Endothelial cell of umbilical vein (primary cell): ENCODE measurements around the gene GRIK3. TPM values are rescaled to one million over a fixed set of nuclear protein-coding genes. Genes with fewer than 3 reads are reported as not detected.

Experiments
- BruUV-seq: library from RNA; stranded (reverse); fragments of 400-500 nt; replicated peaks from 2 replicates; lab custom pipeline; 2021; lab: Mats Ljungman, UMichigan
- CTCF ChIA-PET: fragments of 300-600, 350-600 bp; sonication (Branson Sonifier 250); formaldehyde crosslinking; loops from one replicate; lab custom pipeline; 2021; ENCODE audit warnings: antibody characterized with exemption, inconsistent platforms; lab: Charles Lee
- POLR2A ChIA-PET: fragments of 300-600, 350-600 bp; sonication (Branson Sonifier 250); formaldehyde crosslinking; loops from one replicate; lab custom pipeline; 2021; ENCODE audit warnings: antibody characterized with exemption, inconsistent platforms; lab: Charles Lee
- DNase-seq: peaks from one replicate; pipeline ENCODE4 v3.0.0-alpha.2; 2011; ENCODE audit warnings: low read depth, low spot score
- FAIRE-seq: peaks from 2 replicates; lab custom pipeline; 2011; peaks lifted over from hg19 to GRCh38; lab: Jason Lieb, UNC
- H2AFZ ChIP-seq: 2 replicates; pipeline ENCODE4 v1.6.0; 2012; ENCODE audit warnings: low read depth, low read length, control low read depth, inconsistent platforms
- H3K27ac ChIP-seq: 2 replicates; pipeline ENCODE4 v1.5.1; 2011; ENCODE audit warnings: low read depth, mild to moderate bottlenecking, control low read depth, low read length, moderate library complexity; ENCODE audit not compliant: insufficient read depth
- H3K27me3 ChIP-seq, 2 experiments: 2 replicates each; pipeline versions ENCODE4 v1.6.0 to v1.6.1; 2011; ENCODE audit warnings: low read length in 2 of 2, mixed read lengths in 1 of 2; ENCODE audit not compliant: control insufficient read depth in 2 of 2, insufficient read depth in 2 of 2
- H3K36me3 ChIP-seq, 2 experiments: 2 replicates in 1 of 2; 3 replicates in 1 of 2; pipeline ENCODE4 v1.5.1; 2011; ENCODE audit warnings: low read length in 2 of 2, mild to moderate bottlenecking in 1 of 2, moderate library complexity in 1 of 2; ENCODE audit not compliant: control insufficient read depth in 2 of 2, insufficient read depth in 2 of 2; ENCODE audit errors: extremely low read depth in 1 of 2
- H3K4me1 ChIP-seq: 3 replicates; pipeline ENCODE4 v1.5.1; 2011; ENCODE audit warnings: mild to moderate bottlenecking, low read length; ENCODE audit not compliant: control insufficient read depth, insufficient read depth; ENCODE audit errors: extremely low read depth
- H3K4me2 ChIP-seq: 2 replicates; pipeline ENCODE4 v1.6.1; 2011; ENCODE audit warnings: low read length, control low read depth, mixed read lengths; ENCODE audit not compliant: insufficient read depth
- H3K4me3 ChIP-seq, 3 experiments: fragments of 200-600 bp in 1 of 3; sonication (generic), shearing (Covaris generic) in 1 of 3; replicated peaks in 1 of 3; 2 replicates each; pipeline ENCODE4 v1.5.1; 2011 to 2016; ENCODE audit warnings: control low read depth in 3 of 3, low read length in 3 of 3, mild to moderate bottlenecking in 2 of 3, inconsistent platforms in 1 of 3, low read depth in 1 of 3, moderate library complexity in 1 of 3; ENCODE audit not compliant: insufficient read depth in 1 of 3
- H3K79me2 ChIP-seq: 2 replicates; pipeline ENCODE4 v1.6.0; 2012; ENCODE audit warnings: low read length, inconsistent platforms; ENCODE audit not compliant: control insufficient read depth, insufficient read depth
- H3K9ac ChIP-seq: replicated peaks from 2 replicates; pipeline ENCODE3; 2011; ENCODE audit warnings: low read length, control low read depth; ENCODE audit not compliant: insufficient read depth; ENCODE audit errors: extremely low read depth
- H3K9me1 ChIP-seq: replicated peaks from 3 replicates; pipeline ENCODE4 v1.6.0; 2011; ENCODE audit warnings: mild to moderate bottlenecking, low read length; ENCODE audit not compliant: control insufficient read depth, insufficient read depth; ENCODE audit errors: extremely low read depth
- H3K9me3 ChIP-seq: replicated peaks from 2 replicates; pipeline ENCODE4 v1.5.1; 2012; ENCODE audit warnings: low read length, inconsistent platforms; ENCODE audit not compliant: control insufficient read depth, insufficient read depth
- H4K20me1 ChIP-seq: replicated peaks from 2 replicates; pipeline ENCODE3; 2011; ENCODE audit warnings: mild to moderate bottlenecking, low read length; ENCODE audit not compliant: control insufficient read depth, insufficient read depth; ENCODE audit errors: extremely low read depth
- EZH2 ChIP-seq: IDR thresholded peaks from 2 replicates; pipeline ENCODE4 v1.6.1; 2012; ENCODE audit warnings: borderline replicate concordance, low read depth, mild to moderate bottlenecking, moderate library complexity, low read length, inconsistent platforms; ENCODE audit not compliant: severe bottlenecking
- FOS ChIP-seq: IDR thresholded peaks from 2 replicates; pipeline ENCODE4 v1.6.1; 2011; ENCODE audit warnings: mild to moderate bottlenecking, low read length, moderate library complexity, borderline replicate concordance; ENCODE audit not compliant: insufficient read depth
- GATA2 ChIP-seq: IDR thresholded peaks from 2 replicates; pipeline ENCODE4 v1.7.0; 2011; ENCODE audit warnings: low read depth, mild to moderate bottlenecking, moderate library complexity, mixed read lengths, low read length; ENCODE audit not compliant: insufficient read length, insufficient read depth
- JUN ChIP-seq: IDR thresholded peaks from 2 replicates; pipeline ENCODE4 v1.6.1; 2011; ENCODE audit warnings: borderline replicate concordance, low read depth; ENCODE audit not compliant: insufficient read length, insufficient read depth
- MYC ChIP-seq: IDR thresholded peaks from one replicate; pipeline ENCODE4 v1.6.1; 2011; ENCODE audit warnings: mild to moderate bottlenecking, low read depth, low read length
- POLR2A ChIP-seq: IDR thresholded peaks from 2 replicates; pipeline ENCODE4 v1.6.1; 2012; ENCODE audit warnings: low read depth, mild to moderate bottlenecking, control low read depth, low read length
- dilution Hi-C: fragments of 300-500 bp; cut with MboI; formaldehyde crosslinking; loops from one replicate; pipeline ENCODE4 v1.15.0; 2019; ENCODE audit warnings: low sequenced_read_pairs; ENCODE audit not compliant: extremely low pct_ligation_motif_present
- intact Hi-C: fragments of 100-400 bp; cut with micrococcal nuclease; formaldehyde crosslinking; loops from one replicate; pipeline ENCODE4 v1.10.0; 2022
- polyA plus RNA-seq, 4 experiments: library from polyadenylated mRNA; depleted of rRNA in 3 of 4; stranded (reverse) in 3 of 4; unstranded in 1 of 4; fragments of >200 nt; gene quantifications; 2 replicates each; pipeline versions ENCODE4 v1.2.1 to v1.2.3, GENCODE V29; 2011 to 2012; ENCODE audit warnings: missing spikeins in 1 of 4
- total RNA-seq: library from RNA; stranded (reverse); gene quantifications from 2 replicates; pipeline ENCODE4 v1.2.3, GENCODE V29; 2021
- TF ChIP-seq, protein P1 (sequence below): IDR thresholded peaks from 2 replicates; pipeline ENCODE4 v1.6.1; 2011; ENCODE audit not compliant: insufficient read depth, insufficient read length

Gene GRIK3
- total and polyA plus RNA-seq, 2 donors (not counting 3 experiments of a cell fraction or from before 2014, with no cell fraction given) = not detected

DNA sequence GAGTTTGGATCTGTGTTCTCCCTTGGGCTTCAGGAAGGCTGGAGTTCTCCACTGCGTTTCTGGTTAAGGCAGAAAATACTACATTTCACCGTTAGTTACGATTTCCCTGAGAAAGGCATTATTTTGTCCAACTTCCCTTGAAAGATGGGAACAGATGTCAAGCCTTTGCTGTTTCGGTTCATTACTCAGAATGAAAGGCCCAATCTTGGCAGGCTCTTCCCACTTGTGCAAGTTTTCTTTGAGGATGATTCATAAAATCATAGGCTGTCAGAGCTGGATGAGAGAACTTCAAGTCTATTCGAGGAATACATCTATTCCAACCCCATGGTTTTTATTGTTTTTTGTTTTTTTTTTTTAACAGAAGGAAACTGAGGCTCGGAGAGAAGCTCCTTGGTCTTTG is 205.2 kb downstream of the GRIK3 start:
- H3K9me3 ChIP-seq = no peaks in the 10 kb centered on the region
- H3K79me2 ChIP-seq = no peaks in the 10 kb centered on the region
- H3K4me1 ChIP-seq = no peaks in the 10 kb centered on the region
- FAIRE-seq = no peak
- H3K4me2 ChIP-seq = no peak overlapping the region
- ChIA-PET CTCF (no interaction called here), POLR2A (no interaction called here)
- TF ChIP-seq, protein P1, sequence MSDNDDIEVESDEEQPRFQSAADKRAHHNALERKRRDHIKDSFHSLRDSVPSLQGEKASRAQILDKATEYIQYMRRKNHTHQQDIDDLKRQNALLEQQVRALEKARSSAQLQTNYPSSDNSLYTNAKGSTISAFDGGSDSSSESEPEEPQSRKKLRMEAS = no peak
- H3K9me1 ChIP-seq = no peaks in the 10 kb centered on the region
- H3K27ac ChIP-seq = no peak overlapping the region
- H3K36me3 ChIP-seq = no peaks in the 10 kb centered on the region
- dilution Hi-C loops (no loop called here), intact Hi-C loops (no loop called here)
- no peaks in the 10 kb centered on the region for H4K20me1 ChIP-seq
- no peak overlapping the region for H2AFZ ChIP-seq
- no peaks in the 10 kb centered on the region for H3K27me3 ChIP-seq
- no TSS peak for BruUV-seq
- DNase-seq = no peak
- no peak overlapping the region for H3K4me3 ChIP-seq
- no peak overlapping the region for H3K9ac ChIP-seq

DNA sequence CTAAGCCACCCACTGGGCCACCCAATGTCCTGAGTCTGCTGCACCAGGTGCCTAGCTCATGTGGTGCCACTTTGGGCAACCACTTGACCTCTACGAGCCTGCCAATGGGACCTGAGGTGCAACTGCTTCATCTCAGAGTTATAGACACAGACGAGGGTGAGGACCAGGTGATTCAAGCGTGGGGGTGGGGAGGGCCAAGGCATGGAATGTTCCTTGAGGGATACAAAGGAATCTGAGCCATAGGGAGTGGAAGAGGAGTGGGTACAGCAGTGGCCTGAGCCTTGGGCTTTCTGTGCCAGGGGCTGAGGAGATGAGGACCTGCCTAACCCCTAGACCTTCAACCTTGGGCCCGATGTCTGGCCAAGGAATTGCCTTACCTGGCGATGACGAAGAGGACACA is 209.1 kb downstream of the GRIK3 start:
- DNase-seq (no peak), FAIRE-seq (no peak)
- H3K4me3 ChIP-seq = no peak overlapping the region
- H3K79me2 ChIP-seq = no peaks in the 10 kb centered on the region
- no peak overlapping the region for H3K4me2 ChIP-seq
- ChIA-PET POLR2A (no interaction called here), CTCF (no interaction called here)
- H3K27ac ChIP-seq = no peak overlapping the region
- H3K9ac ChIP-seq = no peak overlapping the region
- H2AFZ ChIP-seq = no peak overlapping the region
- intact Hi-C loops (no loop called here), dilution Hi-C loops (no loop called here)
- no peaks in the 10 kb centered on the region for H3K36me3 ChIP-seq
- no peak for TF ChIP-seq MYC
- TF ChIP-seq FOS = no peak
- no peak for TF ChIP-seq JUN
- TF ChIP-seq EZH2 = no peak
- no peak for TF ChIP-seq POLR2A
- TF ChIP-seq GATA2 = no peak
- TF ChIP-seq, protein P1 = no peak
- H3K27me3 ChIP-seq = no peaks in the 10 kb centered on the region
- no peaks in the 10 kb centered on the region for H4K20me1 ChIP-seq
- no TSS peak for BruUV-seq
- no peaks in the 10 kb centered on the region for H3K9me1 ChIP-seq
- H3K4me1 ChIP-seq = no peaks in the 10 kb centered on the region
- H3K9me3 ChIP-seq = no peaks in the 10 kb centered on the region
